Fibroblast of the aortic adventitia (primary cell): ENCODE results near the gene WFIKKN1. TPM values are rescaled to one million over a fixed set of nuclear protein-coding genes. Genes with fewer than 3 reads are reported as not detected.

Experiments
- DNase-seq: peaks from one replicate; pipeline ENCODE4 v3.0.0-alpha.2; 2010; ENCODE audit warnings: low read depth
- H3K4me3 ChIP-seq: 2 replicates; pipeline ENCODE4 v1.5.1; 2011; ENCODE audit warnings: low read depth, mild to moderate bottlenecking, control low read depth, low read length, moderate library complexity
- CTCF ChIP-seq: IDR thresholded peaks from 2 replicates; pipeline ENCODE4 v1.5.1; 2011; ENCODE audit warnings: mild to moderate bottlenecking, low read length, control low read depth, inconsistent platforms; ENCODE audit not compliant: insufficient read depth
- total RNA-seq: library from RNA; depleted of rRNA; stranded (reverse); fragments of >200 nt; gene quantifications from 2 replicates; pipeline ENCODE4 v1.2.3, GENCODE V29; 2012; ENCODE audit warnings: low replicate concordance

The WFIKKN1 gene
- total RNA-seq, 1 donor, result 0.18 TPM

- DNase-seq, result no peak
- TF ChIP-seq CTCF, result no peak
- H3K4me3 ChIP-seq, result no peak overlapping the region
These were observed 35.8 kb downstream of the WFIKKN1 start for GRCh38 chr16:666572-666971.

GRCh38 chr16:667113-667779 is 36.5 kb downstream of the WFIKKN1 start:
- DNase-seq, result no peak
- no peak for TF ChIP-seq CTCF
- no peak overlapping the region for H3K4me3 ChIP-seq

GRCh38 chr16:667780-668518 is 37.2 kb downstream of the WFIKKN1 start, which contains the start of gene RHOT2:
Gene RHOT2, plus strand, starts transcription at chr16:668132. Its CDS starts 68 bp downstream, at chr16:668200.
- peak; percentile 82 for DNase-seq
- H3K4me3 ChIP-seq, result peak within 1 kb of the TSS; percentile 83

GRCh38 chr16:668519-669171 is 37.9 kb downstream of the WFIKKN1 start:
- no peak for DNase-seq
- TF ChIP-seq CTCF, result no peak
- H3K4me3 ChIP-seq, result peak overlapping the region; percentile 83

More at GRCh38 chr16:667780-668518, 37.2 kb downstream of the WFIKKN1 start, which contains the start of gene RHOT2:
- TF ChIP-seq CTCF, result peak; percentile 52

GRCh38 chr16:669666-670065 is 38.9 kb downstream of the WFIKKN1 start:
- no peak for TF ChIP-seq CTCF
- H3K4me3 ChIP-seq, result peak overlapping the region; percentile 83
- no peak for DNase-seq

- no peak for DNase-seq
- no peak for TF ChIP-seq CTCF
These were observed 39.9 kb downstream of the WFIKKN1 start for GRCh38 chr16:670485-671352.

More at GRCh38 chr16:670485-671352, 39.9 kb downstream of the WFIKKN1 start:
- H3K4me3 ChIP-seq, result no peak overlapping the region
